SHP77 (cell line): ENCODE measurements around the gene PCGF5.
"Not testable (repeated sequence)": the region's sequence is repeated elsewhere in the genome, so short reads cannot be mapped to it uniquely, and the experiment has no call there.

ENCODE experiments used
- DNase-seq, 2 experiments: peaks; one replicate each; lab custom pipeline; 2025; lab: John Stamatoyannopoulos, UW

Gene PCGF5

DNA sequence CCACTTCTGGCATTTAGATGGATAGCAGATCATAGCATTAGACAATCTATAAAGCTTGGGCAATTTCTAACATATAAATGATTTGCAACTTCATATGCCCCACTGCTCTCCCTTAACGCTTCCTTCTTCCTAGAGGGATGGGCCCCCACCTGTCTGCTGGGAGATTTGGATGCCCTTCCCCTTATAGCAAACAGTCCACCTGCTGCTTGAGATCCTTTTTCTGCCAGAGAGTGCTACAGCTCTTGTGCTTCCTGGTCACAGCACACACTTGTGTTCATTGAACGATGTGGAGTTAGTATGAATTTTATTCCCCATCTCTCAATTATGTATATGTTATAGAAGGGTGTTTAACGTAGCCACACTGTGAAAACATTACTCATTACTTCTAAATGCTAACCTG lies 10.4 kb upstream of the PCGF5 start:
- DNase-seq, result no peak

DNA sequence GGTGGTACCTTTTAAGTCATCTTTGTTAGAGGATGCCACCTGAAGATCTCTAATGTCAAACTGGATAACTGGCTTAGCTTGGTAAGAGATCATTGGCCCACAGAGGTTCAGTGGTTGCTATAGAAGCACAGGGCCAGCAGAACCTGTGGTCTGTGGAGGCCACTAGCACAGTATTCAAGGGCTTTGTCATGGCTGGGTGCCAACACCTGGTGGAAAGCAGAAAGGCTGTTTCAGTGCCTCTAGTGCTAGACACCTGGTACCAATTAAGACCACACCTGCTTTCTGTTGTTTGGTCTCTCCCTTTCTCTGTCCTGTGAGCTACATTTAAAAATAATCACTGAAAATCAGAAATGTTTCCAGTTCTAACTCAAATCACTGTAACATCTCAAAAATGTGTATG lies 10.0 kb upstream of the PCGF5 start:
- DNase-seq, result peak; percentile 84 to 85

DNA sequence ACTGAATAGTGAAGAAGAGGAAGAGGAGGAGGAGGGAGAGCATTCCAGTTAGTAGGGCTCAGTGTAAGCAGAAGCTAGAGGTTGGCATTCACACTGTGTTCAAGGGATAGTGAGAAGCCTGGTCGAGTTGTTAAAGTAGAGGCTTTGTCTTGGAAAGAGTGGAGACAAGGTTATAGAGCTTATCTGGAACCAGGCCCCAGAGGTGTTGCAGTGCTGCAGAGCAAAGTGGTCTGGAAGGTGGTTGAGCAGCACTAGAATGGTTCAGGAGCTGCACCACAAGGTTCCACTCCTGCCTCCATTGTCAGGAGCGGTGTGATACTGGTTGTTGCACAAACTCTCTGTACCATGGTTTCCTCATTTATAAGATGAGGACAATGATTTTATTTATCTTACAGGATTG lies 8.8 kb upstream of the PCGF5 start:
- DNase-seq, result no peak

DNA sequence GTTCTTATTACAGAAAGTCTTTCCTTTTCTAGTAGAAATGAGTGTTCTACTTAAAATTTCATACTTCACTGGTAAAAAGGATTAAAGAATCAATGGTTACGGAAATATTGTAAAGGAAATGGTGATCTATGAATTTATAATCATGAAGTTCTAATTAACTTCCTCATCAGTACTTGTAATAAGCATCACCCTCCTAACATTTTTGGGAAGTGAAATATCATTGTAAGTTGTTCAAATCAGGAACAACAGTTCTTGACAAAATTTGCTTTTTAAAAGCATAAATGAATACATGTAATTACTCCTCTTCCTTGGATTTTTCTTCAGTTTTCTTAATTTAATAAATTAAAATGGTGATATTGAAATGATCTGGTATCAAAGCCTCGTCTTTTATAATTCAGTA lies 5.6 kb upstream of the PCGF5 start:
- DNase-seq, result no peak

DNA sequence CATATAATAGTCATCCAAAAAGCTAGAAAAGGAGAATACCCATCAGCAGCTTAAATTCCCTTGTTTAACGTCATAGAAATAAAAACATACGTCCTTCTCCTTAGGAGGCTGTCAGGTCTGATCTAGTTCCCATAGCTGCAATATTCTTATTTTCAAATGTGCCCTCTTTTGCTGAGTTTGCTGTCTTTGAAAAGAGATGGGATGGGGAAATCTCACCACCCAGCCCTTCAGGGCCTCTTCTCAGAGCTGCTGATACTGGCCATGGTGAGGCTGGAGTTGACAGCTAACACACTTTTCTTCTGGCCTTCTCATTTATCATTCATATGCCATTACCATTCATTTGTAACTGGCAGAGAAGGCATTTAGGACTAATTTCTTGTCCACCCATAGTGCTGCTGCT lies 5.1 kb upstream of the PCGF5 start:
- DNase-seq, result no peak

DNA sequence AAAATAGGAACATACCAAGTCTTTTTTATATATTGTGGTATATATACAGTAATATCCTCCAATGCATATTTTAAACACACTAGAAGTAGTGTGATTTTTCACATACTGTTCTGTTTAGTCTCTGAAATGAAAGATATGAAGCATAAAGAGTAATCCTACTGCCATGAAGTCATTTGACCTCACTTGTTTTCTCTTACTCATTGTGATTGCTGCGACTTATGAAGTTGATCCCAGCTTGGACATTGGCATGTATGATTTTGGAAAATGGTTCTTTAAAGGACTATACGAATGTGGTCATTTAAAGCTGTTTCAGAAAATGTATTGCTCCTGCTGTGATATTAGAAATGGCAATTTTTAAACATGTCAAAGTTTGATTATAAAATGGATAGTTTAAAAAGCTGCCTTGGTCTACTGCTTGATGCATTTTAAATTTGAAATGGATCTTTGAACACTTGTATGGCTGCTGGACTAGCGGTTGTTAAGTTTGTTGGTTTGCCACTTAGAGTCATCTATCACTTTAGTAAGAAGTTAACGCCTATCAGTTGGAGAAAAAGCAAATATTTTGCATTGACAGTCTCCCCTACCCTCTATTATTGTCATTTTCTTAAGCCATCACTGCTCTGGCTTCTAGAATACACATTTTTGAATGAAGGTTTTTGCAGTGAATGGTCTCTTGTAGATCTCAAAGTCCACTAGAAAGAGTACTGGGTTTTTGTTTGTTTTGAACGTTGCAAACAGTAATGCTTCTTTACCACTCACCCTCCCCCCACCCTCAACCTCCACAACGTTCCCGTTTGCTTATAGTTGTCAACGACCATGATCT lies 881 bp upstream of the PCGF5 start:
- DNase-seq, result no peak

DNA sequence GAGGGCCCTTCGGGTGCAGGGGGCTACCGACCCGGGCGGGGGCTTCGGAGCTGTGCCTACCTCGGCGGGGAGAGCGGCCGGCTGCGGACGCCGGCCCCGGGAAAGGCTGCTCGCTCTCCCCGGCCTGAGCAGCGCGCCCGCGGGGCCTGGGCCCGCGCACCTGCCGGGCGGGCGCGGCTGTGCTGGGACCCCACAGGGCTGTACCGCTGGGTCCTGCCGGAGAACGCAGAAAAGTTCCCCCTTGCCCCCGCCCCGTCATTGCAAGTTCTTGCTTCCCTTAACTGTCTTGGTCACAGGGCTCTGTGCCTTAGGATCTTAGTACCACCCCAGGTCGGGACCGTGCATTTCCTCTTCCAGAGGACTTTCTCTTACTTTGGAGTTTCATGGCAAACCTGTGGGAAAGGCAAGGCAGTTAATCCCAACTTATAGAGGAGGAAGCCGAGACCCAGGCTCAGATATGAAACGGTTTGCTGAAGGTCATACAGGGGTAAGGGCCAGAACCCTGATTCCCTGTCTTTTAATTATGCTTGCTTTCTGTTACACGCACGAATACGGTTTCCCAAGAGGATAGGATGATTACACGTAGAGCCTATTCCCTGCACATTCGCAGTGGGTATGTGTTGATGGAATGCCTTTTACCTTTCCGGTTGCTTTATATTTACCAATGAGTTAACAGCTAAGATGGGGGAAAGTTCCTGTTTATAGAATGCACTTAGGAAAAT lies 652 bp downstream of the PCGF5 start:
- DNase-seq, result no peak

DNA sequence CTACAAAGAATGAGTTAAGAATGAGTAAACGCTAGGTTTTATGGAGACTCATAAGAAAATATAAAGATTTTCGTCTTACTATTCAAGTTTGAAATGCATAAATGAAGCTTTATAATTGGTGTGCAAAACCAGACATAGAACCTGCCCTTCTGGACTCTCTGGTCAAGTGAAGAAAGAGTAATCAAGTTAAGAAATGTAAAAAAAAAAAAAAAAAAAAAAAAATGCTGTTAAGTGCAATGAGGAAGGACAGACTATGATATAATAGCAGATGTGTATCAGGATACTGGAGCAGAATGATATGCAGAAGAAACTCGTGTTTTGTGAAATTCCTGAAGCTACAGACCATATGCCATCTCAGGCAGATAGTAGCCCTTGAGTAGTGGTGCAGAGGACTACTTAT lies 5.6 kb downstream of the PCGF5 start:
- no peak for DNase-seq

DNA sequence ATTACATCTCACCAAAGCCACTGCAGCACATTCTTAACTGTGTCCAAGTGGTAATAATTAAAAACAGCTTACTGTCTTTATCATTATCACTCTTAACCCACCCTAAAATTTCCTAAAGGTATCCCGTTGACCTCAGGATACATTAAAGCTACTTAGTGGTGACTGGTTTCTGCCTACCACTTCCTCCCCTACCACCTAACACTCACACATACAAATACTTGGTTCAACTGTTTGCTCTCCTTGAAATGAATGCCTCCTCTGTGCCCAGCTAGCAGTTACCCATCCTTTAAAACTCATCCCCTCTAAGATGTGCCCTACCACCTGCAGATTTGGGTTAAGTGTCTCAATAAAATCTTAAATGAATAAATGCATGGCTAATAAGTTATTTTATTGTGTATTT lies 7.1 kb downstream of the PCGF5 start:
- DNase-seq, result no peak

DNA sequence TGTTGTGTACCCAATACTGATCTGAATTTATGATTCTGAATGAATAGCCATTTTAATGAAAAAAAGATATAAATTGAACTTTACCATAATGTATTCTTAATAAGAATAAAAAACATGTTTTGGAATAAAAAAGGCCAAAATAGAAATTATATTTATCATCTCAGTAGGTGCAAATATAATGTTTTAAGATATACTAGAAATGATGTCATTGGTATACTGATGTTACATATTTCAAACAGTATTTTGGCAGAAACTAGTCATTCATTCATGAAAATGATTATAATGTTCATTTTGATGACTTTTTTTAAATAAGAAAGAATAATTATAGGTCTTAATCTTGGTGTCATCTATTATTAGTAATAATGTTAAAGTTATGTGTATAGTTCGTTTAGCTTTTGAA lies 9.2 kb downstream of the PCGF5 start:
- DNase-seq, result no peak

DNA sequence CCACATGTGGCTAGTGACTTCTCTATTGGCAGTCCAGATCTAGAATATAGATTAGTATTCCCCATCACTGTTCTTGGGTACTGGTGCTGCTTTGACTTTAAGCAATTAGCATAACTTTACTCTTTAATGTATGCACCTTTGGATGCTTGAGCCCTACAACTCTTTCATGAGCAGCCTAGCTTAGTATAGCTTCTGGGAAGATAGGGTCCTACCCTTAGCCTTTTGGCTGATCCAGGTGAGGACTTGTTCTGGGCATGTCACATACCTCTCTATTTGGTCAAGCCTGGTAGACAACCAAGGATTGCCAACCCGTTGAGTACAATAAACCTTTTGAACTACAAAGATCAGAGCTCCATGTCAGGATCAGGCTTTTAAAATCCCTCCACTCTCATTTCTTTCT lies 17.7 kb downstream of the PCGF5 start:
- no peak for DNase-seq

DNA sequence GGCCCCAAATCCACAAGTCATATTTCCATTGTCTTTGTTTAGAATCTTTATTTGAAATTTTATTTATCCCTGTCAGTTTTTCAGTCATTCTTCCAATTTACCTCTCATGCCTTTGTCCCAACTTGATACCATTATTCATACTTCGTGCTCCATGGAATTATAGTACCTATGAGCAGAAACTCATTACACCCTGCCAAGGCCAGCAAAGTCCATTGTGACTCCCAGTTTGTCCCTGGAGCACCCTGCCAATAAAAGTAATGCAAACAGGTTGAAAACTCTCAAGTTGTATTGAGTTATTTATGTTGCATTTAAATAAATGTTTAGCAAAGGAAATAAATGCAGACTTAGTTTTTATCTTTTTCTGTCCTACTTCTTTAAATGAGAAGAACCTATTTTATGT lies 19.3 kb downstream of the PCGF5 start:
- no peak for DNase-seq

DNA sequence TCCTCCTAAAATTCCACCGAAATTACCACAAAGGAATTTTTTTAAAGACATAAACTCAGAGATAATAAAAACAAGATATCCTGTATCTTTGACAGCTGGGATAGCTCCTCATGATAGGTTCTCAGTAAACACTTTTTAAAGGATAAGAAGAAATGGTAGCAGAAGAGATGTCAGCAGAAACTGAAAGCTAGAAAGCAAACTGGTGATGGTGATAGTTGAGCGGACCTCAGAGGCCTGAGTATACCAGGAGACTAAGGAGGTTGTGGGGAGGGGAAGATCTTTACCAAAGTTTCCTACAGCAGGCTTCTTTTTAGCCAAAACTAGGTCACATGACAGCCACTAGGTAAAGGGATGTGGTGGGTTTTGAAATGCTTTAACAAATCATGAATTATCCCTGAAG lies 22.5 kb downstream of the PCGF5 start:
- no peak for DNase-seq

DNA sequence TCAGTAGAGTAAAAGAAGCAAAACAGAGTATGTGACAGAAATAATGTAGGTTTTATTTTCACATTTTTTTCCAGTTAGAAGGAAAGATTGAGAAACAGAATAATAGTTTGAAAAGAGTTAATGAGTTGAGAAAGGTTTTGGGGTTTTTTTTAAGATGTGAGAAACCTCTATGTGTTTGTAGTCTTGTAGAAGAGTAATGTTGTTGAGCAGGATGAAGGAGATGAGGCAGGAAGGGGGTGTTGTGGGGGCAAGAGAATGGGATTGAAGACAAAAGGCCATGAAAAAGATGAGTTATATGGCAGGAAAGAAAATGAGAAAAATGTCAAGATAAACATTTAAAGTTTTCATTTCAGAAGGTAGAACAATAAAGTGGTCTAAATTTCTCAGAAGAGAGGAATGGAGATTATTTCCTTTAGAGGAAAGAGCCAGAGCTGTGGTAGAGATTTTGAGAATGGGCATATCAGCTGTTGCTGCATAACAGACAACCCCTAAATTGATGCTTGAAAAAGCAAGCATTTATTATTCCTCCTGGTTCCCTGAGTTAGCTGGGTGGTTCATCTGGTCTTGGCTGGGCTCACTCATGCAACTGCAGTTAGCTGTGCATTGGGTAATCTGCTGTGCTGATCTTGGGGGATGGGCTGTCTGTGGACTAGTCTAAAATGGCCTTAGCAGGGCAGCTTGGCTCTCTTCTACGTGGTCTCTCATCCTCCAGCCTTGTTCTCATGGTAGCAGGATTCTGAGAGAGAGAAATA lies 27.1 kb downstream of the PCGF5 start:
- no peak for DNase-seq

DNA sequence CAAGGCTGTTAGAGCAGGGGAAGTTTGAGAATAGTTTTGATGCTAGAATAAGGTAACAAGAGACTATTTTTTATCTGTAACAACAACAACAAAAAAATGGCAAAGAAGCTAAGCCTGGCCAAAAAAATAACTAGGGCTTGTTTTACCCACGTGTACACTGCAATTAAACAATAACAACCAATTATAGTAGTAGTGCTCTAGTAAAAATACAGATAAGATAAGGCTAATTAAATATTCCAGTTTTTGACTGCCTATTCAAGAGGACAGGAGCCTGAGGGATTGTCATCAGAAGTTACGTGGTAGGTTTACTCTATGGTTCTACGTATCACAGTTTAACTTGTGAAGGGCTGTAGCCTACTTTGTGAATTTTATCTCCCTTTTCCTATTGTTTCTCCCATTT lies 29.2 kb downstream of the PCGF5 start:
- DNase-seq, result no peak

DNA sequence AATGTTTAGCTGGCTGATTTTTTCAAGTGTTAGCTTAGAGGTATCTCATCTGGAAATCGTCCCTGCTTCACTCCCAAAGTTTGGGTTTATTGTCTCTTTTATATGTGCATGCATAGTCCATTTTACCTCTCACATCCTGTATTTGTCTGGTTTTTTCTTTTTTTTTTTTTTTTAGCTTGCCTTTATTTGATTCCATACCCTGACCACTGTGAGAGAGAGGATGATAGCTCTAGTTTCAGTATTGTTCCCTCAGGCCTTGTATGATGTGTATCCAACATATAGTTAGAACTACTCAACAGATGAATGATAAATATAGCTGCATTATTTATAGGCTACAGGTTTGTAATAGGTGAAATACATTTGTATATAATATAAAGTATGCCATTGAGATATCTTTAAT lies 29.9 kb downstream of the PCGF5 start:
- DNase-seq, result no peak

DNA sequence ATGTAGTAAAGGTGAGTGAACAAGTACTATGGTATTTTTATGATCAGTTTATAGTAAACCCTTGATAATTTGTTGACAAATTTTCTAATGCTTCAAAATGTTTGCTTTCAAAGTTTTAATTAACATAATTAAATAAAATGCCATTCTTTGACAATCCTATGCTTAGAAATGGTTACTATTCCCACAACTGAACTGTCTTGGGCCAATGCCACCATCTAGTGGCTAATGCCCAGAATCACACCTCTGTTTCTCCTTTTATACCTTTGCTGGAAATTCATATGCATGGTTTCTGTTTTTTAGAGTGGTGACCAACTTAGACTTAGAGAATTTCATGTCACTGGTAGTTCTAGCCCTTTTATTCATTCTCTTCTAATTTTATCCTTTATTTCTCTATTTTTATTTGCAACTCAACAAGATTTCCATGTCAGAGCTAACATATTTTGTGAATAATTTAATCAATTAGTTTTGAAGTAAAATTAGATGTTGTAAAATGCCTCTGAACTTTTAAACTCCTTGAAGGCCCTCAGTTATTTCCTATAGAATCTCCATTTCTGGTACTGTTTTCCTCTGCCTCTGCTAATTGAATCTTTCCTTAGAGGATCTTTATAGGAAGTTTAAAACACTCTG lies 31.1 kb downstream of the PCGF5 start:
- peak; percentile 4 to 26 for DNase-seq

DNA sequence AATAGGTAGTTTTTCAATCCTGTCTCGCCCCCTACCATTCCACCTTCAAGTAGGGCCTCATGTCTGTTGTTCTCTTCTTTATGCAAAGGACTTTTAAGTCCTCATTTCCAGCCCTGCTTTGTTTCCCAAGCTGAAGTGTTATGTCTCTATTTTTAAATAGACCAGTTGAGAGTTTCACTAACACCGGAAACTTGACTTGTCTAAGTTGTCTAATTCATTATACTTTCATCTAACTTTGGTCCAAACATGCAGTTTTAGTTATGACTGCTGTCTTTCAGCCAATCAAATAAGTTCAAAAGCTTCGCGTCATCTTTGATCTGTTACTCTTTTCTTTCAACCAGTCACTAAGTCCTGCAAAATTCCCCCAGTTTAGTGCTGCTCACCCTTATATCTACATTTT lies 32.8 kb downstream of the PCGF5 start:
- DNase-seq, result no peak

DNA sequence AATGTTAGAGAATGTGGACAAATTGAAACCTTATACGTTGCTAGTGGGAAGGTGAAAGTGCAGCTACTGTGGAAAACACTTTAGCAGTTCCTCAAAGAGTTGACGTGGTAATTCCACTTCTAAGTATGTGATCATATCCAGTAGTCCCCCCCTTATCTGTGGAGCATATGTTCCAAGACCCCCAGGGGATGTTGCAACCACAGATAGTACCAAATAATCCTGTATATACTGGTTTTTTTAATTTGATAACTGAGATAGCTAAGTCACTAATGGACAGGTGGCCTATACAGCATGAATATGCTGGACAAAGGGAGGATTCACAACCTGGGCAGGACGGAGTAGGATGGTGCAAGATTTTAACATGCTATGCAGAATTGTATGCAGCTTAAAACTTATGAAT lies 36.8 kb downstream of the PCGF5 start:
- DNase-seq, result no peak

DNA sequence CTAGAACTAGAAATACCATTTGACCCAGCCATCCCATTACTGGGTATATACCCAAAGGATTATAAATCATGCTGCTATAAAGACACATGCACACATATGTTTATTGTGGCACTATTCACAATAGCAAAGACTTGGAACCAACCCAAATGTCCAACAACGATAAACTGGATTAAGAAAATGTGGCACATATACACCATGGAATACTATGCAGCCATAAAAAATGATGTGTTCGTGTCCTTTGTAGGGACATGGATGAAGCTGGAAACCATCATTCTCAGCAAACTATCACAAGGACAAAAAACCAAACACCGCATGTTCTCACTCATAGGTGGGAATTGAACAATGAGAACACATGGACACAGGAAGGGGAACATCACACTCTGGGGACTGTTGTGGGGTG lies 40.0 kb downstream of the PCGF5 start:
- not testable (repeated sequence) for DNase-seq

DNA sequence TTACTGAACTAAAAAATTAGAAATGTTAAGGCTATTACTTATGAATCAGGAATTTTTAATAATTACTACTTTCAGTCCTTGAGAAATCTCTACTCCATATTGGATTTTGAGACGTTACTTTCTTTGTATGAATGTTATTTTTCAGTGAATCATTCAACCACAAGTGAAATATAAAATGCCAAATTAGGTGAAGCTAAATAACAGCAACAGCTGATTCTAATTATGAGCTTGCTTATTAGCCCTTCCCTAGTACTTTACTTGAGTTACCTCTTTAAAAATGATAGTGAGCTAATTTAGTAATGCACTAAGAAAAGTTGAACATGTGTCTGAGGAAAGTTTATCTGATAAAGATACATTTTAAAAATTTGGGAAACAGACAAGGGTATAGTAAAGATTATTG lies 51.4 kb downstream of the PCGF5 start:
- DNase-seq, result no peak

DNA sequence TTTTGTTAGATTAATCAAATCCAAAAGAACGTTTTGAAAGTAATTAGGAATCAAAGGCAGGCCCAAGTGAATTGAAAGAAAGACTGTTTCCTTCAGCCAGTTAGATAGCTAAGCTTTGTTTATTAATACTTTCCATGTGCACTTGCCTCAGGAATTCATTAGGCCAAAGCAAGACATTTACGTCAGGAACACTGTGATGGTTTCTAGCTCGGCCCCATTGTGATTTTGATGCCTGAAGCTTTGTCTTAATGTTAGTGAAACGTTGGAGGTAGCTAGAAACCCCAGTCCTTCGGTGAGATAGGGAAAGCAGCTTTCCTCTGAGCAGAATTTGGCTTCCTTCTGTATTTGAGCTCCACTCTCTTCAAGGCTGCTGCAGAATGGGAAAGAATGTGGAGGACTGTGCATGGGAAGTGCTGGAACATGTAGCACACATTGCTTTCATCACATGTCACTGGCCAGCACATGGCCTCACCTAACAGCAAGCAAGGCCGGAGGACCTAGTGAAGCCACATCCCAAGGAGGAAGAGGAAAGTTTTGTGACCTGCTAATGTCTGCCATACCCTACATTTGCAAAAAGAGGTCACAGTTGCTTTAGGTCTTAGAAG lies 64.1 kb downstream of the PCGF5 start:
- no peak for DNase-seq
